HG02973 (cell line): ENCODE data around the gene GPR42.
"Not testable (repeated sequence)": the region's sequence is repeated elsewhere in the genome, so short reads cannot be mapped to it uniquely, and the experiment has no call there.

Experiments used
- ATAC-seq: cut with Tn5 transposase; IDR thresholded peaks from one replicate; pipeline ENCODE4 v1.9.1; 2021; ENCODE audit warnings: moderate library complexity; ENCODE audit not compliant: unreplicated experiment

The GPR42 gene

DNA sequence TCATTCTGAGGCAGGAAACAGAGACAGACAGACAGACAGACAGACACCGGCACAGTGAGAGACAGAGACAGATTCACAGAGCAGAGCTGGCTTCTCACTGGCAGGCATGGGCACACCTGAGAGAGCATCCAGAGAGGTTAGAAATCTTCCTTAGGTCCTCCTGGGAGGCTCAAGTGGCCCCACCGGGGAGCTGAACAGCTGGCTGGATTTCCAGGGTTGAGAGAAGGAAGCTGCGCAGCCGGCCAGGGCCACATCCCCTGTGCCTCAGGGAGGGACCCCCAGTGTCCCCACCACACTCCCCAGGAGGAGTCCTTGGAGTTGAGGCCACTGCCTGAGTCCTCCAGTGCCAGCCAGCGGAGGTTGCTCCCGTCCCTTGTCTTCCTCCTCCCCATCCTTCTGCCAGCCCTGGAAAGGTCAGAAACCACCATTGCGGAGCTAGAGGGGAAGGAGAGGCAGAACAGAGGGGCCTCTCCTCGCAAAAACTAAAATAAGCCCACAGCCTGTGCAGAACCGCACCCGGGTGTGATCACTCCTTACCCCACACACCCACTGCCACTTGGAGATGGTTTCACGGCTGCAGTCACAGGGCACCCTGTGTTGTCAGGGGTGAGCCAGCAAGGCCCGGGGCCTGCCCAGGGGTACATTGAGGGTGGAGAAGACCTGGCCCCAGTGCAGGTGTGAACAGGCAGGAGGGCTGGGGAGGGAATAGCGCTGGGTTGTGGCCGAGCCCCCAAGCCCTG is 8.4 kb upstream of the GPR42 start:
- ATAC-seq, result no peak

- no peak for ATAC-seq
These were observed 7.8 kb upstream of the GPR42 start for GRCh38 chr19:35363001-35363590.

- ATAC-seq, result no peak
These were observed 7.0 kb upstream of the GPR42 start for GRCh38 chr19:35363711-35364425.

DNA sequence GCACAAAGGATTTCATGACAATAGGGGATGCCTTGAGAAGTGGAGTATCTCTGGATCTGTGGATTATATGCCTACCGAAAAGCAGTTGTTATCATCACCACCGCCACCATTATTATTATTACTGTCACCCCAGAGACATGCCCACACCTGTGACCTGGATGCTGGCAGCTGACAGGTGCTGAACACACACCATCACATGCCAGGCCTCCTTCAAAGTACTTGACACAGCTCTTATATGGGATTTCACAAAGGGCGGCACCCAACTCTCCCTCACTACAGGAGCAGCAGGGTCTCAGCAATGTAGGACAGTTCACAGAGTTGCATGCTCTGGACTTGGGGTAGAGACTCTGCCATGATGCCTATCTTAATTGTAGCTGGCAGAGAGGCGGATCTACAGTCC is 5.6 kb upstream of the GPR42 start:
- no peak for ATAC-seq

GRCh38 chr19:35368378-35368777 is 2.5 kb upstream of the GPR42 start:
- ATAC-seq, result no peak

- no peak for ATAC-seq
These were observed 1.3 kb upstream of the GPR42 start for GRCh38 chr19:35369522-35369921.

- no peak for ATAC-seq
These were observed 2.6 kb downstream of the GPR42 start for GRCh38 chr19:35373492-35373891.

GRCh38 chr19:35374031-35374430 is 3.2 kb downstream of the GPR42 start:
- not testable (repeated sequence) for ATAC-seq

DNA sequence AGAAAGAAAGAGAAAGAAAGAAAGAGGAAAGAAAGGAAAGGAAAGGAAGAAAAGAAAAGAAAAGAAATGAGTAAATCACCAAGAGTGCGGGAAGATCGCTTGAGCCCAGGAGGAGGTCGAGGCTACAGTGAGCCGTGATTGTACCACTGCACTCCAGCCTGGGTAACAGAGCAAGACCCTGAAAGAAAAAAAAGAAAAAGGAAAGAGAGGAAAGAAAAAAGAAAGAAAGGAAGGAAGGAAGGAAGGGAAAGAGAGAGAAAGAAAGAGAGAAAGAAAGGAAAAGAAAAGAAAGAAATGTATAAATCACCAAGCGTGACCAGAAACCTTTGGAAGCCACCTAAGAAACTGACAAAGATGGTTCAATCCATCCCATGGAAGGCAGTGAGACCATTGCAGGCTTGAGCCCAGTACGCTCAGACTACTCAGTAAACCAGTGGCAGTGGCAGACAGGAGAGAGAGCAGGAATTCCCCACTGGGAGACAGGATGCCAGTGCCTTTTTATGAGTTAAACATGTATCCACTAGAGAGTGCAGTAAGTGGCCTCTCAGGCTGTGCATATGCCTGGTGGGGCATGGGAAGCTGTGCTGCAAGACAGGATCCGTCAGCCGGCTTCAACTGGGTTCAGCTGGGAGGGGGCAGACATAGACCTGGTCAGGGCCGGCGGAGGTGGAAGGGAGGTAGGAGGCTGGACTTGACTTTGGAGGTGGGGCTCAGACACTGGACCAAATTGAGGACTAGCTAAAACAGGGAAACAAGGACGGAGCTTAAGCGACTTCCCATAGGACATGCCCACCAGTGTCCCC is 4.8 kb downstream of the GPR42 start:
- no peak for ATAC-seq

- ATAC-seq, result no peak
These were observed 6.8 kb downstream of the GPR42 start for GRCh38 chr19:35377656-35378055.

DNA sequence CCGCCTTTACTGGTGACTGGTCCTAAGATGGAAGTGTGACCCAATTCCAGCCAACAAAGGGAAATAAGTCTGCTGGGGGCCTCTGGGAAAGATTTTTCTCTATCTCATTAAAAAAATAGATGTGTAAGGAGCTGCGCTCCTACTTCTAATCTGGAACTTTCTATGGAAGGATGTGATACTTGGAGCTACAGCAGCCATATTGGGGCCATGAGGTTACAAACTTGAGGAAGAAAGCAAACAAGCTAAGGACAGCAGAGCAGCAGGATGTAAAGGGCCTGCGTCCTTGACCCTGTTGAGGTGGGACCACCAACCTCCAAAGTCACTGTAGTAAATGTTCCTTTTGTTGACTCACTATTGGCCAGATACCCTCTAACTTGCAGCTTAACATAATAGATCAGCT is 7.5 kb downstream of the GPR42 start:
- no peak for ATAC-seq

GRCh38 chr19:35379545-35379944 is 8.7 kb downstream of the GPR42 start:
- ATAC-seq, result not testable (repeated sequence)

DNA sequence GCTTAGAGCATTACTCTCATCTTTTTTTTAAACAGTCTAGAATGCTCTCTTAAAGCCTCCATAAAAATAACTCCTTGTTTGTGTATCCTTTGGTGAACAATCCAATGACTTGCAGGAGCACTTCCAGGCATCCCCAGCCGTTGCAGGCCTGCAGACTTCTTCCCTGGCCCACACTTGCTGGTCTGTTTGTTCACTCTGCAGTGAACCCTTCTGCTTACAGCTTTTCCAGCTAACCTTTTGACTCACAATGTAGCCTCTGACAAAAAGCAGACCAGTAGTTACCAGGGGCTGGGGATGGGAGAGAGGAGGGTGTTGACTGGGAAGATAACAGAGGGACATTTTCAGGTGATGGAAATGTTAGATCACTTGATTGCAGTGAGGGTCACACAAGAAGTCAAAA is 9.1 kb downstream of the GPR42 start:
- no peak for ATAC-seq

- no peak for ATAC-seq
These were observed 9.7 kb downstream of the GPR42 start for GRCh38 chr19:35380450-35381124.

- no peak for ATAC-seq
These were observed 10.4 kb downstream of the GPR42 start for GRCh38 chr19:35381318-35381717.

DNA sequence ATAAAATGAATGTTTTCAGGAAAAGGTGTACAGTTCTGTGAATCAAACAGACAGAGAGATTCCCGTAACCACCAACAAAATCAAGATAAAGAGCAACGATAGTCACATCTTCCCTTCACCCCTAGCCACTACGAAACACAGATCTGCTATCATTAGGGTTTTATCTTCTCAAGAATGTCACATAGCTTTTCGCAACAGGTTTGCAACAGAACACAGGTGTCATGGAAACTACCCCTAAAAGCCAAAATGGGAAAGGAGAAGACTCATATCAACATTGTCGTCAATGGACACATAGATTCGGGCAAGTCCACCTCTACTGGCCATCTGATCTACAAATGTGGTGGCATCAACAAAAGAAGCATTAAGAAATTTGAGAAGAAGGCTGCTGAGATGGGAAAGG is 11.1 kb downstream of the GPR42 start:
- ATAC-seq, result no peak

GRCh38 chr19:35383536-35383935 is 12.7 kb downstream of the GPR42 start:
- ATAC-seq, result no peak

GRCh38 chr19:35388277-35389054 is 17.6 kb downstream of the GPR42 start:
- ATAC-seq, result no peak

DNA sequence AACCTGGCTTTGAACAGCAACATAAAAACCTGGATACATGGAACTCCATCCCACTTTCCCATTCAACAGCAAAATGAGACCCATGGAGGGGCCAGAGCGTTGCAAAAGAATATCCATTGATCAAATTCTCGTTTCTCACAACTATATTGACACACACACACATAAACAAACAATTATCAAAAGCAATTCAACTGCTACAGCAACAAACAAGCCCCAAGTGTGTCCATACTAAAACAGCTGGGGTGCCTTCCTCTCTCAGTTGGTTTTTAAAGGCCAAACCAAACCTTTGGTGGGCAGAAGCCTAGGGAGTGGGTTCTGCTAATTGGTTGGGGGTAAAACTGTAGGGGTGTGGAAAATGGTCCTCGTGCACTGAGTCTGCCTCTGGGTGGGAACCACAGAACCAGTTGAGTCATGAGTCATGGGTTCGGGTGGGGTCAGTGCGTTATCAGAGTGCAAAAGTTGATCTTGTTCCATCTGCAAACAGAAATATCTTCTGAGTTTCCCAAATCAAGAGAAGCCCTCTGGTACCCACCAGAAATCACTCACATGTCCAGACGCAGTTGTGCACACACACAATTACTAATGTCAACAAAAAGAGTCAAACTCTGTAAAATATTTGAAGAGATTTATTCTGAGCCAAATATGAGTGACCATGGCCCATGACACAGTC is 18.5 kb downstream of the GPR42 start:
- ATAC-seq, result no peak
